Right ventricle myocardium superior (tissue), 1 donor: Measurements from ENCODE around the gene BBIP1. TPM values are rescaled to one million over a fixed set of nuclear protein-coding genes. Genes with fewer than 3 reads are reported as not detected.

ENCODE experiments used
- ATAC-seq: fragments of 200-7000 bp; cut with Tn5 transposase; one replicate; pipeline ENCODE4 v1.9.1; 2020; ENCODE audit warnings: mild to moderate bottlenecking; ENCODE audit not compliant: poor library complexity
- DNase-seq: peaks from one replicate; pipeline ENCODE4 v3.0.0-alpha.2; 2020
- intact Hi-C: fragments of 100-400 bp; cut with DNase I; formaldehyde crosslinking; loops from one replicate; pipeline ENCODE4 v1.11.2; 2022
- total RNA-seq: library from RNA; stranded (reverse); fragmentation: NEBNext Ultra II Directional; extraction: Animal tissue kit (Norgen Biotek cat#: 25700); gene quantifications from one replicate; pipeline ENCODE4 v1.2.1, GENCODE V29; 2021
- donor health status: DM: no; HTN: yes; CAD: no; lungs with severe emphysema.

Gene BBIP1
- total RNA-seq, 1 donor from 2014 or later, result 16.0 TPM

GRCh38 chr10:110853921-110854605 lies 64.9 kb downstream of the BBIP1 start:
- ATAC-seq, result no peak

DNA sequence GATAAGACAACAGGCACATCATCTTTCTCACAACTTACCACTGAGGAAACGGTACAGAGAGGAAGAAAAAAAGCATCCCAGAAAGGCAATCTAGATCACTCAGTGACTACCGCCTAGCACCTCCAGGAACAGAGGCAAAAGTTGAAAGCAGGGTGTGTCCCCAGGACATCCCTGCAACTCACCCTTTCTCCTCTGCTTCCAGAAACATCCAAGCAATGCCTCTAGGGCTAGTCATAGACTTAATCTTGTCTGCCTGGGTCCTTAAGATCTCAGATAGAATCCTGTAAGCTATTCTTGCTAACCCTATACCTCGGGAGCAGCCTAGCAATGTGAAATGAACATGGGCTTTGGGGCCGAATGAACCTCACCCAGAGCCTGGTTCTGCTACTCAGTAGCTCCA lies 66.0 kb downstream of the BBIP1 start:
- intact Hi-C loops, result no loop called here
- ATAC-seq (no peak), DNase-seq (no peak)

More at GRCh38 chr10:110853921-110854605, 64.9 kb downstream of the BBIP1 start:
- intact Hi-C loops, result no loop called here
- no peak for DNase-seq

GRCh38 chr10:110852255-110852896 lies 66.6 kb downstream of the BBIP1 start:
- no peak for DNase-seq
- ATAC-seq, result peak; percentile 14
- intact Hi-C loops, result no loop called here

DNA sequence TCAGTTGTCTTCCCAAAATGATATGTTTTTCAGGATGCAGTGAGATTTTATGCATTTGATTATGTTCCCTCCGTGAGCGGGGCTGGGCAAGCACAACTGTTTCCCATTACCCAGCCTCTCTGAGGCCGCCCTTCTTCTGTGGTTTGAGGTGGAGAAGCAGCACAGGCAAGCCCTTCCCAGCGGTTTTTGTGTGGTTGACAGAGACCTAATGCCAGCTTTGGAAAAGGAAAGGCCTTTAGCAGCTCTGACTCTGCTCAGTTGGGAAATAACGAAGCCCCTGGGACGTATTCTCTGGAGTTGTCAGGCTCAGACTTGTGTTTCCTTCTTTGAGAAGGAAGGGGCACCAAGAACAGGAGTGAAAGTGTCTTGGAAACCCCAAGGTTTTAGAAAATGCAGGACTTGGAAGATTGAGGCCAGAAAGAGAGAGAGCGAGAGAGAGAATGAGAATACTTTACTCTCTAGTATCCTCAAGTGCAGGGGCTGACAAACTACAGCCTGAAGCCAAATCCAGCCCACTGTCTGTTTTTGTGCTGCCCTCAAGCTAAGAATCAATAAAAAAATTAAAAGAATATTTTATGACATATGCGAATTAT lies 67.9 kb downstream of the BBIP1 start:
- DNase-seq (no peak), ATAC-seq (no peak)
- intact Hi-C loops, result no loop called here

- intact Hi-C loops, result no loop called here
- DNase-seq, result no peak
- no peak for ATAC-seq
These were observed 68.9 kb downstream of the BBIP1 start for GRCh38 chr10:110850099-110850498.

Other genes starting within 250 kb of the BBIP1 start
- gene PDCD4, start 47.3 kb downstream of the BBIP1 start, total RNA-seq, result 90.0 TPM
- gene SHOC2, start 424 bp upstream of the BBIP1 start, total RNA-seq, result 40.8 TPM
- gene ADRA2A, start 157.8 kb upstream of the BBIP1 start, total RNA-seq, result 0.67 TPM